BJ (cell line): ENCODE data around the gene MAJIN. TPM values are rescaled to one million over a fixed set of nuclear protein-coding genes. Genes with fewer than 3 reads are reported as not detected.

ENCODE experiments used
- CTCF ChIA-PET: fragments of 350-600 bp; formaldehyde crosslinking; extraction: SDS; loops from one replicate; lab custom pipeline; 2021; ENCODE audit warnings: antibody characterized with exemption, inconsistent platforms; lab: Yijun Ruan, JAX
- POLR2A ChIA-PET: fragments of 300-600 bp; sonication (Branson Sonifier 250); formaldehyde crosslinking; extraction: SDS; loops from one replicate; lab custom pipeline; 2021; ENCODE audit warnings: antibody characterized with exemption; lab: Charles Lee
- DNase-seq: peaks from one replicate; pipeline ENCODE4 v3.0.0-alpha.2; 2011; ENCODE audit warnings: low read depth
- H3K27me3 ChIP-seq: 2 replicates; pipeline ENCODE4 v1.6.0; 2011; ENCODE audit warnings: low read length; ENCODE audit not compliant: control insufficient read depth, insufficient read depth
- H3K36me3 ChIP-seq: 2 replicates; pipeline ENCODE4 v1.5.1; 2011; ENCODE audit warnings: low read length; ENCODE audit not compliant: control insufficient read depth, insufficient read depth
- H3K4me3 ChIP-seq: 2 replicates; pipeline ENCODE4 v1.5.1; 2011; ENCODE audit warnings: low read depth, mild to moderate bottlenecking, control low read depth, low read length
- polyA plus RNA-seq: library from polyadenylated mRNA; depleted of rRNA; stranded (reverse); fragments of >200 nt; gene quantifications from 2 replicates; pipeline ENCODE4 v1.2.3, GENCODE V29; 2011
- TF ChIP-seq, protein P1 (sequence below): IDR thresholded peaks from 2 replicates; pipeline ENCODE4 v1.5.1; 2011; ENCODE audit warnings: low read depth, mild to moderate bottlenecking, control low read depth, inconsistent platforms, low read length, moderate library complexity; ENCODE audit not compliant: insufficient read depth

Gene MAJIN
- polyA plus RNA-seq, 1 experiment: not detected

GRCh38 chr11:64928957-64929356, 43.0 kb downstream of the MAJIN start:
- no peaks in the 10 kb centered on the region for H3K27me3 ChIP-seq
- no peak for DNase-seq
- H3K4me3 ChIP-seq: no peak overlapping the region
- CTCF ChIA-PET: no interaction called here
- peaks cover 37% of the 10 kb centered on the region for H3K36me3 ChIP-seq
- TF ChIP-seq, protein P1, sequence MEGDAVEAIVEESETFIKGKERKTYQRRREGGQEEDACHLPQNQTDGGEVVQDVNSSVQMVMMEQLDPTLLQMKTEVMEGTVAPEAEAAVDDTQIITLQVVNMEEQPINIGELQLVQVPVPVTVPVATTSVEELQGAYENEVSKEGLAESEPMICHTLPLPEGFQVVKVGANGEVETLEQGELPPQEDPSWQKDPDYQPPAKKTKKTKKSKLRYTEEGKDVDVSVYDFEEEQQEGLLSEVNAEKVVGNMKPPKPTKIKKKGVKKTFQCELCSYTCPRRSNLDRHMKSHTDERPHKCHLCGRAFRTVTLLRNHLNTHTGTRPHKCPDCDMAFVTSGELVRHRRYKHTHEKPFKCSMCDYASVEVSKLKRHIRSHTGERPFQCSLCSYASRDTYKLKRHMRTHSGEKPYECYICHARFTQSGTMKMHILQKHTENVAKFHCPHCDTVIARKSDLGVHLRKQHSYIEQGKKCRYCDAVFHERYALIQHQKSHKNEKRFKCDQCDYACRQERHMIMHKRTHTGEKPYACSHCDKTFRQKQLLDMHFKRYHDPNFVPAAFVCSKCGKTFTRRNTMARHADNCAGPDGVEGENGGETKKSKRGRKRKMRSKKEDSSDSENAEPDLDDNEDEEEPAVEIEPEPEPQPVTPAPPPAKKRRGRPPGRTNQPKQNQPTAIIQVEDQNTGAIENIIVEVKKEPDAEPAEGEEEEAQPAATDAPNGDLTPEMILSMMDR: no peak
- POLR2A ChIA-PET: no interaction called here

DNA sequence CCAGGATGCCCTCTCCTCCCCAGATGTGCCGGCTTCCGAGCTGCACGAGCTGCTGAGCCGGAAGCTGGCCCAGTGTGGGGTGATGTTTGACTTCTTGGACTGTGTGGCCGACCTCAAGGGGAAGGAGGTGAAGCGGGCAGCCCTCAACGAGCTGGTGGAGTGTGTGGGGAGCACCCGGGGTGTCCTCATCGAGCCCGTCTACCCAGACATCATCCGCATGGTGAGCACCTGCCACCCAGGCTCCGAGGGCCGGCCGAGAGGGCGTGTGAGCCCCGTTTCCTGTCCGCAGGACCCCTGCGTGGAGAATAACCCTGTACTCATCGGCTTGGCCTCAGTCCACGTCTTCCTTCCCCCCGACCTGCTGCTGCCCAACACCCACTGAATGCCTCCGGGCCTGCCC, 45.2 kb downstream of the MAJIN start:
- CTCF ChIA-PET: no interaction called here
- DNase-seq: no peak
- H3K27me3 ChIP-seq: no peaks in the 10 kb centered on the region
- H3K36me3 ChIP-seq: peaks cover 18% of the 10 kb centered on the region
- POLR2A ChIA-PET: no interaction called here
- TF ChIP-seq, protein P1: no peak
- H3K4me3 ChIP-seq: no peak overlapping the region

DNA sequence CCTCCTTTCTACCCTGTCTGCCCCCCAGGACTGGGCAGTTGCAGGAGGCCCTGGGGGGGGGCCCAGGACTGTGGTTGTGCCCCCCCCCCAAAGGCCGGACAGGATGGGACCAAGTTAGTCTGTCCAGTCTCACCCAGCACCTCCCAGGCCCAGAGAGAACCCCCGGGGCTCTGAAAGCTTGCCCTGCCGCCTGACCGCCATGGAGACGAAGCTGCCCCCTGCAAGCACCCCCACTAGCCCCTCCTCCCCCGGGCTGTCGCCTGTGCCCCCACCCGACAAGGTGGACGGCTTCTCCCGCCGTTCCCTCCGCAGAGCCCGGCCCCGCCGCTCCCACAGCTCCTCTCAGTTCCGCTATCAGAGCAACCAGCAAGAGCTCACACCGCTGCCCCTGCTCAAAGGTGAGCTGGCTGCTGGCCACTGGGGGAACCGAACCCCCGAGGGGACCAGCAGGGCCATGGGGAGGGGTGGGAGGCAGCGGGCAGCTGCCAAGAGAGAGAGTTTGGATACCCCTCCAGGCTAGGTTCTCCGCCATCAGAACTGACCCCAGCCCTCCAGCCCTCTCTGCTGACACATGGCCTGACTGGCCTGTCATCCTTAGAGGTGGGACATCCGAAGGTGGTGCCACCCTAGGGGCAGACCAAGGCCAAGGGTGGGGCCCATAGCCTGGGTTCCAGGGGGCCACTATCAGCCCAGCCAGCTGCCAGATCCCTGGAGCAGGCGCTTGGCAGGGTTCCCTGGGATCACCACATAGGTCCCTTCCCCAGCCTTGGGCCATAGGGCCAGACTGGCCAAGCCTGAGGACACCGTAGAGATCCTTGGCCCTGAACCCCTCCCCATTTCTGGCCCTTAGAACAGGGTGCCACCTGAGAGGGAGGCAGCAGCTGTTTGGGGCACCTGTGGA, 46.1 kb downstream of the MAJIN start:
- POLR2A ChIA-PET: no interaction called here
- CTCF ChIA-PET: interaction anchor here (1.1 to 1.4 kb wide), 2 partner anchors 31 to 88 kb away, joined by 4 to 5 read pairs; partner anchors contain the start of gene ARL2

DNA sequence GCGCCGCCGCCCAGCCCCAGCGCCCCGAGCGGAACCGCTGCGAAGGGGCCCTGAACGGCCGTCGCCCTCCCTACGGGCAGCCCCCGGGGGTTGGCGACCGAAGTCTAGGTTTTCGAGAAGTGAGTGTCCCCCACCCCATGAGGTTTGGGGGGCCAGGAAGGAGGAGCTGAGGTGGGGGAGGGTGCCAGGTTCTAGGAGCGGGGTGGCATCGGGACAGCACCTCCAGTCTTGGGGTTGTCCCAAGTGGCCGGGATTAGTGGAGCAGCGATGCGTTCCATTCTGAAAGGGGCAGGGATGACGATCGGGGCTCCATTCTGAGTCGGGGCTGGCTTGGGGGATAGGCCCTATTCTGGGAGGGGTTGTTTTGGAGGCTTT, 47.0 kb downstream of the MAJIN start:
- TF ChIP-seq, protein P1: no peak
- ChIA-PET CTCF (interaction anchor here (1.4 kb wide), 1 partner anchor 30 kb away, joined by 4 read pairs; no protein-coding TSS in a partner anchor), POLR2A (no interaction called here)
- Histone ChIP-seq H3K36me3 (peaks cover 7% of the 10 kb centered on the region), H3K27me3 (no peaks in the 10 kb centered on the region), H3K4me3 (peak overlapping the region; percentile 80)
- DNase-seq: no peak

More for the DNA sequence above, 46.1 kb downstream of the MAJIN start:
- no peak for DNase-seq
- H3K4me3 ChIP-seq: peak overlapping the region; percentile 80
- H3K27me3 ChIP-seq: no peaks in the 10 kb centered on the region
- H3K36me3 ChIP-seq: peaks cover 13% of the 10 kb centered on the region
- TF ChIP-seq, protein P1: no peak

GRCh38 chr11:64923944-64924909, 47.7 kb downstream of the MAJIN start, which contains the start of gene PPP2R5B:
Gene PPP2R5B, plus strand, starts transcription at chr11:64924689. Its CDS starts 1,046 bp downstream, at chr11:64925735.
- TF ChIP-seq, protein P1: no peak
- no peaks in the 10 kb centered on the region for H3K27me3 ChIP-seq
- H3K36me3 ChIP-seq: peaks cover 7% of the 10 kb centered on the region
- DNase-seq: peak; percentile 78
- POLR2A ChIA-PET: no interaction called here
- H3K4me3 ChIP-seq: peak within 1 kb of the TSS; percentile 80
- CTCF ChIA-PET: no interaction called here
